Ishikawa (cell line): ENCODE results near the gene MAPK7.

Experiments used
- CEBPB ChIP-seq: IDR thresholded peaks from 2 replicates; pipeline ENCODE4 v1.6.1; 2012
- EGR1 ChIP-seq: IDR thresholded peaks from 2 replicates; pipeline ENCODE4 v1.6.1; 2012
- EP300 ChIP-seq: IDR thresholded peaks from 2 replicates; pipeline ENCODE4 v1.6.1; 2012; ENCODE audit warnings: borderline replicate concordance
- TAF1 ChIP-seq: IDR thresholded peaks from 2 replicates; pipeline ENCODE4 v1.6.1; 2012; ENCODE audit warnings: low read depth, mild to moderate bottlenecking
- TCF12 ChIP-seq: IDR thresholded peaks from 2 replicates; pipeline ENCODE4 v1.6.1; 2012; ENCODE audit warnings: low read depth
- TEAD4 ChIP-seq: IDR thresholded peaks from 2 replicates; pipeline ENCODE4 v1.6.1; 2012
- TF ChIP-seq, protein P1 (sequence below): IDR thresholded peaks from 2 replicates; pipeline ENCODE4 v1.6.1; 2012
- TF ChIP-seq, protein P2 (sequence below): IDR thresholded peaks from 2 replicates; pipeline ENCODE4 v1.6.1; 2012; ENCODE audit warnings: low read depth, mild to moderate bottlenecking

GRCh38 chr17:19414396-19415280 is 36.3 kb downstream of the MAPK7 start:
- TF ChIP-seq EGR1 (no peak), EP300 (no peak), TCF12 (no peak), CEBPB (no peak), TAF1 (no peak), TEAD4 (no peak)
- TF ChIP-seq, protein P1, sequence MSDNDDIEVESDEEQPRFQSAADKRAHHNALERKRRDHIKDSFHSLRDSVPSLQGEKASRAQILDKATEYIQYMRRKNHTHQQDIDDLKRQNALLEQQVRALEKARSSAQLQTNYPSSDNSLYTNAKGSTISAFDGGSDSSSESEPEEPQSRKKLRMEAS, result no peak
- TF ChIP-seq, protein P2, sequence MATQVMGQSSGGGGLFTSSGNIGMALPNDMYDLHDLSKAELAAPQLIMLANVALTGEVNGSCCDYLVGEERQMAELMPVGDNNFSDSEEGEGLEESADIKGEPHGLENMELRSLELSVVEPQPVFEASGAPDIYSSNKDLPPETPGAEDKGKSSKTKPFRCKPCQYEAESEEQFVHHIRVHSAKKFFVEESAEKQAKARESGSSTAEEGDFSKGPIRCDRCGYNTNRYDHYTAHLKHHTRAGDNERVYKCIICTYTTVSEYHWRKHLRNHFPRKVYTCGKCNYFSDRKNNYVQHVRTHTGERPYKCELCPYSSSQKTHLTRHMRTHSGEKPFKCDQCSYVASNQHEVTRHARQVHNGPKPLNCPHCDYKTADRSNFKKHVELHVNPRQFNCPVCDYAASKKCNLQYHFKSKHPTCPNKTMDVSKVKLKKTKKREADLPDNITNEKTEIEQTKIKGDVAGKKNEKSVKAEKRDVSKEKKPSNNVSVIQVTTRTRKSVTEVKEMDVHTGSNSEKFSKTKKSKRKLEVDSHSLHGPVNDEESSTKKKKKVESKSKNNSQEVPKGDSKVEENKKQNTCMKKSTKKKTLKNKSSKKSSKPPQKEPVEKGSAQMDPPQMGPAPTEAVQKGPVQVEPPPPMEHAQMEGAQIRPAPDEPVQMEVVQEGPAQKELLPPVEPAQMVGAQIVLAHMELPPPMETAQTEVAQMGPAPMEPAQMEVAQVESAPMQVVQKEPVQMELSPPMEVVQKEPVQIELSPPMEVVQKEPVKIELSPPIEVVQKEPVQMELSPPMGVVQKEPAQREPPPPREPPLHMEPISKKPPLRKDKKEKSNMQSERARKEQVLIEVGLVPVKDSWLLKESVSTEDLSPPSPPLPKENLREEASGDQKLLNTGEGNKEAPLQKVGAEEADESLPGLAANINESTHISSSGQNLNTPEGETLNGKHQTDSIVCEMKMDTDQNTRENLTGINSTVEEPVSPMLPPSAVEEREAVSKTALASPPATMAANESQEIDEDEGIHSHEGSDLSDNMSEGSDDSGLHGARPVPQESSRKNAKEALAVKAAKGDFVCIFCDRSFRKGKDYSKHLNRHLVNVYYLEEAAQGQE, result no peak
